ENCODE measurements around the gene ANK2.

DNA sequence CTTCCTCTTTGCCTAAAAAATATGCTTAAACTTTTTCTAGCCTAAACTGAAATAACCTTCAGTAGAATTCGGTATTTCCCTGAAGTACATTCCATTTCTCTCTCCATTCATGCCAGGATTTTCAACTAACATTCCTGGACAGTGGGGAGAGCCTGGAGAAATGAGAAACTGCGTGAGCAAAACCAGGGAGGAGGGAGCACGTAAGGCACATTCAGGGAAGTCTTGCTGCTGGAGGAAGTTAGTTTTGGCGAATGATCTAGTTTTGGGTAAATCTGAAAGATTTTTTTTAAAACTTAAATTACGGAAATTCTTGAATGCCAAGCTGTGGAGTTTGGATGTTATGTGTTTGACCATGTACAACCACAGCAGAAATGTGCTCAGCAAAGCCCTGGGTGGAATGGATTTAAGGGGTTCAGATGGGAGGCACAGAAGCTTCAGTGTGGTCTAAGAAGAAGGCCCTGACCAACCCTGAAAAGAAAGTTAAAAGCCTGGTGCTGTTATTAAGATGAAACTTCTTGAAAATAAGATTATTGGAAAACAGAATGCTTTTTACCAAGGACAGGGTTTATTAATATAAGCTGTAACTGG is 347.8 kb downstream of the ANK2 start:
- no peak for TF ChIP-seq GABPA (IDR thresholded peaks at IDR 0.05 in 1 of 2, conservative IDR thresholded peaks at IDR 0.05 in 1 of 2)
- TF ChIP-seq, protein P1, sequence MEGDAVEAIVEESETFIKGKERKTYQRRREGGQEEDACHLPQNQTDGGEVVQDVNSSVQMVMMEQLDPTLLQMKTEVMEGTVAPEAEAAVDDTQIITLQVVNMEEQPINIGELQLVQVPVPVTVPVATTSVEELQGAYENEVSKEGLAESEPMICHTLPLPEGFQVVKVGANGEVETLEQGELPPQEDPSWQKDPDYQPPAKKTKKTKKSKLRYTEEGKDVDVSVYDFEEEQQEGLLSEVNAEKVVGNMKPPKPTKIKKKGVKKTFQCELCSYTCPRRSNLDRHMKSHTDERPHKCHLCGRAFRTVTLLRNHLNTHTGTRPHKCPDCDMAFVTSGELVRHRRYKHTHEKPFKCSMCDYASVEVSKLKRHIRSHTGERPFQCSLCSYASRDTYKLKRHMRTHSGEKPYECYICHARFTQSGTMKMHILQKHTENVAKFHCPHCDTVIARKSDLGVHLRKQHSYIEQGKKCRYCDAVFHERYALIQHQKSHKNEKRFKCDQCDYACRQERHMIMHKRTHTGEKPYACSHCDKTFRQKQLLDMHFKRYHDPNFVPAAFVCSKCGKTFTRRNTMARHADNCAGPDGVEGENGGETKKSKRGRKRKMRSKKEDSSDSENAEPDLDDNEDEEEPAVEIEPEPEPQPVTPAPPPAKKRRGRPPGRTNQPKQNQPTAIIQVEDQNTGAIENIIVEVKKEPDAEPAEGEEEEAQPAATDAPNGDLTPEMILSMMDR (IDR thresholded peaks at IDR 0.05; ENCODE audit: low read depth, low read length, missing input control), result no peak
- TF ChIP-seq SP1 (IDR thresholded peaks at IDR 0.05), result no peak
- peak in 1 of 2 donors; percentile 6 for TF ChIP-seq RXRA (IDR thresholded peaks at IDR 0.05)

Data from liver (tissue), 3 donors.